ENCODE data around the gene PTPRD.

Gene PTPRD

GRCh38 chr9:10045598-10045997 is 567.2 kb downstream of the PTPRD start:
- no peak for DNase-seq

- DNase-seq, result no peak
Observed at GRCh38 chr9:10041726-10042229, 571.0 kb downstream of the PTPRD start.

GRCh38 chr9:10036095-10036494 is 576.7 kb downstream of the PTPRD start:
- DNase-seq, result no peak

- no peak for DNase-seq
Observed at GRCh38 chr9:10032166-10032565, 580.6 kb downstream of the PTPRD start.

- no peak for DNase-seq
Observed at GRCh38 chr9:10026443-10026984, 586.3 kb downstream of the PTPRD start.

- no peak for DNase-seq
Observed at GRCh38 chr9:10015755-10016154, 597.0 kb downstream of the PTPRD start.

- DNase-seq, result no peak
Observed at GRCh38 chr9:10014889-10015288, 597.9 kb downstream of the PTPRD start.

GRCh38 chr9:10009401-10009800 is 603.4 kb downstream of the PTPRD start:
- no peak for DNase-seq

- no peak for DNase-seq
Observed at GRCh38 chr9:10008101-10008799, 604.6 kb downstream of the PTPRD start.

GRCh38 chr9:10007356-10007755 is 605.4 kb downstream of the PTPRD start:
- no peak for DNase-seq

GRCh38 chr9:10005206-10005605 is 607.6 kb downstream of the PTPRD start:
- DNase-seq, result no peak

GRCh38 chr9:10003047-10003446 is 609.8 kb downstream of the PTPRD start:
- no peak for DNase-seq

GRCh38 chr9:10000669-10001068 is 612.1 kb downstream of the PTPRD start:
- no peak for DNase-seq

- no peak for DNase-seq
Observed at GRCh38 chr9:9998491-9999287, 614.1 kb downstream of the PTPRD start.

- no peak for DNase-seq
Observed at GRCh38 chr9:9997585-9997984, 615.2 kb downstream of the PTPRD start.

GRCh38 chr9:9996259-9996658 is 616.5 kb downstream of the PTPRD start:
- no peak for DNase-seq

- no peak for DNase-seq
Observed at GRCh38 chr9:9992936-9993335, 619.9 kb downstream of the PTPRD start.

GRCh38 chr9:9973062-9973461 is 639.7 kb downstream of the PTPRD start:
- no peak for DNase-seq

GRCh38 chr9:9970514-9970913 is 642.3 kb downstream of the PTPRD start:
- no peak for DNase-seq

- DNase-seq, result no peak
Observed at GRCh38 chr9:9963841-9964240, 649.0 kb downstream of the PTPRD start.

- no peak for DNase-seq
Observed at GRCh38 chr9:9961934-9962333, 650.9 kb downstream of the PTPRD start.

GRCh38 chr9:9961487-9961886 is 651.3 kb downstream of the PTPRD start:
- no peak for DNase-seq

GRCh38 chr9:9951556-9952160 is 661.1 kb downstream of the PTPRD start:
- no peak for DNase-seq

- DNase-seq, result no peak
Observed at GRCh38 chr9:9950813-9951212, 662.0 kb downstream of the PTPRD start.
